Stimulated activated CD4-positive, alpha-beta T cell treated with anti-CD3 and anti-CD28 coated beads, Interleukin-12 subunit alpha, Interleukin-12 subunit beta, amount 100 ng/mL, for 24 hours (primary cell): Measurements from ENCODE around the gene NPC1.
"Not testable (repeated sequence)": the region's sequence is repeated elsewhere in the genome, so short reads cannot be mapped to it uniquely, and the experiment has no call there.

ENCODE experiments used
- DNase-seq, 2 experiments: peaks; one replicate each; pipeline ENCODE4 v3.0.0-alpha.2; 2020; ENCODE audit warnings: low read depth in 2 of 2

NPC1 gene

DNA sequence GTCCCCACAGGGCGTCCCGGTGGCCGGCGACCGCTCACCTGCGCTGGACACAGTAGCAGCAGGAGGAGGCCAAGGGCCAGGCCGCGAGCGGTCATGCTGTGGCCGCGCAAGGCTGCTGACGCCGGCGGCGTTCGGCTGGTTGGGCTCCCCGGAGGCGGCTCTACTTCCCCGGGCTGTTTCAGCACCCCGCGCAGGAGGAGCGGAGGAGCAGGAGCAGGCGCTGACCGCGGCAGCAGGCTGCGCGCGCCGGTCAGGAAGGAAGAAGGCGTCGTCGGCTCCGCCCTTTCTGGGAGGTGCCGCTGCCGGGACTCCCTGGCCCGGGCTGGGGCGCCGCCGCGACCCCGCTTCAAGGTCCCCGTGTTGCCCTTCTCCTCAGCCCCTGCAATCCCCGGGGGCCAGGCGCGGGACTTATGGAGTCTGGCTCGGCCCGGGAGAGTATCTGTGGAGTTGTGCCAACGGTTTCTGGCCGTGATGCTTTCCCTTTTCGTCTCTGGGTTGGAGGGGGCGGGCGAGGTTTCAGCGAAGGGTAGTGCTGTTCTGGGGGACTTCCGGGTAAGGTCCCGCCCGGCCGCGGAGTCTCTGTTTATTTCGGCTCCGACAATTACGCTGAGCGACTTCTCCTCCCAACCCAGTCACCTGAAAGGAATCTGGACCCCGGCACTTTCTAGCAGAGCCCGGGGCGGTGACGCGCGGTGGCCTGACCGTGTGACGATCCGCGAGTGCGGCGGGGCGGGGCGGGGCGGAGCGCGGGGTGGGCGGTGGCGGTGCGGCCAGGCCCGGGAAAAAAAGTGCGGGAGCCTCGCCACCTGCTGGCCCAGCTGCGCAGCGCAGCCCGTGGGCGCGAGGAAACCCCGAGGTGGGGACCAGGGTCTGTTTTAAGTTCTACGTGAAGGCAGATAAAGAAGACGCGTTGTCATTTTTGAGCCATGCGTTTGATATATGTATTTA is at the start of gene NPC1:
Gene NPC1 (minus strand): TSS at position 258 of the 948 bp plus-strand sequence. CDS start 163 bp downstream, at position 95.
- DNase-seq, result peak; percentile 83 to 88

DNA sequence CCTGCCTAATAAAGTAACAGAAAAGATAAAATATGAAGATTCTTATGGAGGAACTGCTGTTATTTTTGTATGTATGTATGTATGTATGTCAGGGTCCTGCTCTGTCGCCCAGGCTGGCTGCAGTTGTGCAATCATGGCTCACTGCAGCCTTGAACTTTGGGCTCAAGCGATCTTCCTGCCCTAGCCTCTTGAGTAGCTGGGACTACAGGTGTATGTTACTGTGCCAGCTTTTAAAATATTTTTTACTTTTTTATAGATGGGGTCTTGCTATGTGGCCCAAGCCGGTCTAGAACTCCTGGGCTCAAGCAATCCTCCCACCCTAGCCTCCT is 49.7 kb upstream of the NPC1 start:
- no peak for DNase-seq

DNA sequence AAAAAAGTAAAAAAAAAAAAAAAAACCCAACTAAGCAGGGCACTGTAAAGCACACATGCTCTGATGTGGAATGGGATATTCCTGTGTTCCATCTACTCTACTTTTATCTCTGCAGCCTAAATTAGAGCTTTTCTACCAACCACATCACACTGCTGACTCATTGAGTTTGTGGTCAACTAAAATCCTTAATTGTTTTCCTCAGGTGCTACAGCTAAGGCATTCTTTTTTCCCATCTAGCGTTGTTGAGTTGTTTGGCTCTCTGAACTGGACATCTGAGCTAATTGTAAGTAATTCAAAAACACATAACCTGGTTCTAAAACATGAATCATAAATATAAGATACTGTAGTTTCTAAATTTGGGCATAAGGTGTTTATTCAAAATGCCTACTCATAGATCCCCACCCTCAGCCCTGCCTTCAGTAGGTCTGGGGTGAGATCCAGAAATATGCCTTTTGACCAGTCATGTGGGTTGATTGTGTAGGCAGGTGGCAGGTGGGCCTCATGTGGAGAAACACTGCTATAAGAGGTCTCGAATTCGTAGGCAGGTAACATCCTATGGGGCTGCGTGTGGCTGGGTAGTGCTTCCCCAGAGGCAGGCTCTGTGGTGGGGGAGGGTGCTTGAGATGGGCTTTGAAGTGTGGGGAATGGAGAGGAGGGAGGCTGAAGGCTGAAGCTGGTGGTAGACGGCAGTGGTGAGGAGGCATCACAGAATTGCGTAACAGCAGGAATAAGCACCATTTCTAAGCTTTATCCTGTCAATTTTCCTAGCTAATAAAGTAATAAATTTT is 49.2 kb upstream of the NPC1 start:
- DNase-seq, result no peak

- no peak for DNase-seq
These were observed 48.4 kb upstream of the NPC1 start for GRCh38 chr18:23634692-23635091.

DNA sequence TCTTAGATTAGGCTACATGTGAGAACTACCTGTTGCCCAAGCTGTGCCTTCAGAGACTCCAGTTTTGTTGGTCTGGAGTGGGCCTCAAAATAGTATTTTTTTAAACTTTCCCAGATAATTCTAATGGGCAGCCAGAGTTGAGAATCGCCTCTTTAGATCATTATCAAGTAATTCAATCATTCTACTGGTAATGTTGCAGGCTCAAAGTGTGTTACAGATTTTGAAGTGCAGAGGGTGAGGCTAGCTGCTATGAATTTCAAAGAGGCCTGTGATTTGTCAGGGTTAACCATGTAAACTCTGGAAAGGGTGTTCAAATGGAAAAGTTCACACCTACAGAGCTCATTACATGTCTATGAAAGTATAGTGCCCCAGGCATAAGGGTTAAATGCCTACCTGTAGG is 46.3 kb upstream of the NPC1 start:
- DNase-seq, result no peak

GRCh38 chr18:23631746-23632145 is 45.4 kb upstream of the NPC1 start:
- DNase-seq, result no peak

DNA sequence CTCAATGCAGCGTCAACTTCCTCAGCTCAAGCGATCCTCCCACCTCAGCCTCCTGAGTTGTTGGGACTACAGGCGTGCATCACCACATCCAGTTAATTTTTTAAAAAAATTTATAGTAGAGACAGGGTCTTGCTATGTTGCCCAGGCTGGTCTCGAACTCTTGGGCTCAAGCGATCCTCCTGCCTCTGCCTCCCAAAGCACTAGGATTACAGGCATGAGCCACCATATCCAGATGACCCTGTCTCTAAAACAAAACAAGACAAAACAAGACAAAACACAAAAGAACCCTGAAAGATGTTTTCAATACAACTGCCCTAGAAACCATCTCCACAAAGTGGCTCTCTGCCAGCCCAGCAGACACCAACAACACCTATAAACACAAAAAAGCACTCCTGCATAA is 45.0 kb upstream of the NPC1 start:
- DNase-seq, result no peak

- DNase-seq, result no peak
These were observed 43.2 kb upstream of the NPC1 start for GRCh38 chr18:23629444-23629946.

- no peak for DNase-seq
These were observed 41.7 kb upstream of the NPC1 start for GRCh38 chr18:23627970-23628369.

GRCh38 chr18:23627321-23627720 is 41.0 kb upstream of the NPC1 start:
- no peak for DNase-seq

GRCh38 chr18:23626451-23627279 is 40.4 kb upstream of the NPC1 start:
- DNase-seq, result no peak

DNA sequence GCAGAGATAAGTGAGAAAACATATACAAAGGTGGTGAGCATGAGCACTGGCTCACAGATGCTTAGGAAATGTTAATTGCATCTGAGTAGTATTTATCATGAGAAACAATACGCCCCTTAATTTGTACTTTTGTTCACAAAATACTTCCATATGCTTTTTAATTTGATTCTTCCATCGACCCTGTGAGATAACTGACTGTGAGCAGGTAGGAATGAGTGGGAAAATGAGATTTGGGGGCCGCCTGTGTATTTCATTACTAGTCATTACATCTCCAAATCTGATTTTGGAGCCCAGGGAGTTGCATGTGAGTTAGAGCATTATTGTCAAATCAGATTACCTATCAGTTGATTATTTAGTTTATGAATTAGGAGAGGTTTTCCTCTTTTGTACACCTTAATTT is 36.7 kb upstream of the NPC1 start:
- no peak for DNase-seq

DNA sequence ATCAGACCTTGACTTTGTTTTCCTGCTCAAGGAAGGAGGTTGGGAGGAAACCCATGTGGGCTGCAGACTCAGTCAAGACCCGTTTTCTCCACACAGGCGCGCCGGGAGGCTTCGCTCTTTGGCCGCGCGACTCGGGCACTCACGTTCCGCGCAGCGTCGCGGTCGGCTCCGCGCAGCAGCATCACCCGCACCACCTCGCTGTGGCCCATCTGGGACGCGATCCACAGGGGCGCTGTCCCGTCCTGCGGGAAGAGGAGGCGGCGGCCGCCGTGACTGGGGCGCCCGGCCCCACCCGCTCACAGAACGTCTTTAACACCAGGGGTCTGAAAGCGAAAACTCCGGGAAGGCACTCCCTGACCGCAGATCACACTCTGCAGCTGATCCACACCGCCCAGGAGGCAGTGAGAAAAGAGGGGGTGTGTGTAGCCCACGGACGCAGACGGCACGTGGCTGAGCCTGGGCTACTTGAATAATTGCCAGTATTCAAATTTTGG is 33.1 kb upstream of the NPC1 start:
- DNase-seq, result no peak

GRCh38 chr18:23618862-23619387 is 32.6 kb upstream of the NPC1 start:
- DNase-seq, result no peak

DNA sequence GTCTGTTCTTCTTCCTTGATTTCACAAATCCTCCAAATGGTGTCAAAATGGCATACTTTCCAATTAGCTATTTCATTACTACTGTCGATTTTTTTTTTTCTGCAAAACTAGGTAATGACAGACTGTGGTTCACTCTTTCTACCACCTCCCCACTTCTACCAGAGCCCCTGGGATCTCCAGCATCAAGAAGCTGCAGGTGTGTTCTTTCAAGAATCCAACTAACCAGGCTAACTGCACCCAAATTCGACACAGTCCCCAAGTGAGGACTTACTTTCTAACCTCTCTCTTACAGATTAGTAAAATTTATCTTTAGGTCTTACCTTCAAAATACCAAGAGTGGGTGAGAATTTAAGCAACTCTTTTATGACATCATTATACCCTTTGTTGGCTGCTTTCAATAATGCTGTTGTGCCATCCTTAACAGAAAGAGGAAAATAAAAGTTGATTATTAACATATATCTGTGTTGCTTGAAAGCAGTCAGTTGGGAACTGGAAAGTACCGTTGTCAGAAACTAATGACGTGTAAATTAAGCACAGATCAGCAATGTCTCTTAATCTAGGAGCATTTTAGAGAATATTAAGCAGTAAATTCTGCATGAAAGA is 31.2 kb upstream of the NPC1 start:
- no peak for DNase-seq

- DNase-seq, result no peak
These were observed 30.0 kb upstream of the NPC1 start for GRCh38 chr18:23616258-23616657.

DNA sequence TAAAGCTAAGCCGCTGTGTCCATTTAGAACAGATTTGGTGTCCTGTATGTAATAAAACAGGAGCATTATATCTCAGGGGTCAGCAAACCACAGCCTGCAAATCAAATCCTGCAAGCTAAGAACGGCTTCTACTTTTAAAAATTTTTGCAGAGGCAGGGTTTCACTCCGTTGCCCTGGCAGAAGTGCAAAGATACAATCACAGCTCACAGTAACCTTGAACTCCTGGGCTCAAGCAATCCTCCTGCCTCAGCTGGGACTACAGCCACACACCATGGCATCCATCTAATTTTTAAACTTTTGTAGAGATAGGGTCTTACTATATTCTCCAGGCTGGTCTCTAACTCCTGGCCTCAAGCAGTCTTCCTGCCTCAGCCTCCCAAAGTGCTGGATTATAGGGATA is 28.6 kb upstream of the NPC1 start:
- no peak for DNase-seq

DNA sequence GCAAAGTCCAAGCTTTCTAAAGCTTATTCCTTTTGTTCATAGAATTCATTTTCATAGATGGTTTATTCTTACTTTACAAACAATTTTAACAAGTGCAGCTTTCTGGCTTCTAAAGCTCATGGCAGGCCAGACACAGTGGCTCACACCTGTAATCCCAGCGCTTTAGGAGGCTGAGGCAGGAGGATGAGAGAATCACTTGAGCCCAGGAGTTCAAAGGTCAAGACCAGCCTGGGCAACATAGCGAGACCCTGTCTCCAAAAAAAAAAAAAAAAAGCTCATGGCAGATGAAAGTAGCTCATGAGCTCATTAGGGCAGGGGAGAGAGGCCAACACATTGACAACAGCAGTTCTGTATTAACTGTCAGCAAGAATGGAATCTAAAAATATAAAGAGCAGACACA is 28.1 kb upstream of the NPC1 start:
- no peak for DNase-seq

DNA sequence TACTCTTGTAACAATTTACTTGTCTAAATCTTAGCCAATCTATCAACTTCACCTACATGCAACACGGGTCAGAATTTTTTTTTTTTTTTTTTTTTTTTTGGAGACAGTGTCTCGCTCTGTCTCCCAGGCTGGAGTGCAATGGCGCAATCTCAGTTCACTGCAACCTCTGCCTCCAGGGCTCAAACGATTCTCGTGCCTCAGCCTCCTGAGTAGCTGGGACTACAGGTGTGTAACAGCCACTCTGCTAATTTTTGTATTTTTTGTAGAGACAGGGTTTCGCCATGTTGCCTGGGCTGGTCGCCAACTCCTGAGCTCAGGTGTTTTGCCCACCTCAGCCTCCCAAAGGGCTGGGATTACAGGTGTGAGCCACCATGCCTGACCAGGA is 26.8 kb upstream of the NPC1 start:
- not testable (repeated sequence) for DNase-seq

- no peak for DNase-seq
These were observed 26.3 kb upstream of the NPC1 start for GRCh38 chr18:23612434-23613090.
